NCI-H524 treated with DMSO at 0.1 percent for 48 hours (cell line): ENCODE data around the gene DGLUCY.
"Not testable (repeated sequence)": the region's sequence is repeated elsewhere in the genome, so short reads cannot be mapped to it uniquely, and the experiment has no call there.

Experiments used
- DNase-seq: peaks from one replicate; lab custom pipeline; 2025; lab: John Stamatoyannopoulos, UW

DGLUCY gene

GRCh38 chr14:91207008-91207407, 93.1 kb downstream of the DGLUCY start:
- no peak for DNase-seq

- DNase-seq = no peak
These were observed 97.1 kb downstream of the DGLUCY start for GRCh38 chr14:91211017-91211416.

- no peak for DNase-seq
These were observed 100.4 kb downstream of the DGLUCY start for GRCh38 chr14:91214306-91214705.

- no peak for DNase-seq
These were observed 101.5 kb downstream of the DGLUCY start for GRCh38 chr14:91215381-91215780.

- no peak for DNase-seq
These were observed 102.9 kb downstream of the DGLUCY start for GRCh38 chr14:91216731-91217226.

- no peak for DNase-seq
These were observed 104.1 kb downstream of the DGLUCY start for GRCh38 chr14:91218014-91218413.

- no peak for DNase-seq
These were observed 105.9 kb downstream of the DGLUCY start for GRCh38 chr14:91219517-91220389.

- peak; percentile 82 for DNase-seq
These were observed 106.7 kb downstream of the DGLUCY start for GRCh38 chr14:91220581-91221000.

- no peak for DNase-seq
These were observed 107.4 kb downstream of the DGLUCY start for GRCh38 chr14:91221270-91221669.

- no peak for DNase-seq
These were observed 109.3 kb downstream of the DGLUCY start for GRCh38 chr14:91223028-91223783.

GRCh38 chr14:91225025-91225424, 111.2 kb downstream of the DGLUCY start:
- no peak for DNase-seq

GRCh38 chr14:91226360-91226759, 112.5 kb downstream of the DGLUCY start:
- DNase-seq = not testable (repeated sequence)

- DNase-seq = no peak
These were observed 113.3 kb downstream of the DGLUCY start for GRCh38 chr14:91227183-91227628.

GRCh38 chr14:91228112-91229004, 114.5 kb downstream of the DGLUCY start:
- DNase-seq = no peak

- DNase-seq = no peak
These were observed 115.1 kb downstream of the DGLUCY start for GRCh38 chr14:91229005-91229382.

- no peak for DNase-seq
These were observed 115.9 kb downstream of the DGLUCY start for GRCh38 chr14:91229743-91230200.

GRCh38 chr14:91230397-91231035, 116.6 kb downstream of the DGLUCY start:
- no peak for DNase-seq

- peak; percentile 100 for DNase-seq
These were observed 117.6 kb downstream of the DGLUCY start for GRCh38 chr14:91231446-91231845.

GRCh38 chr14:91232052-91232451, 118.2 kb downstream of the DGLUCY start:
- DNase-seq = peak; percentile 93

- no peak for DNase-seq
These were observed 118.7 kb downstream of the DGLUCY start for GRCh38 chr14:91232603-91233002.
